Breast epithelium (tissue), 4 donors: ENCODE measurements around the gene VAC14. TPM values are rescaled to one million over a fixed set of nuclear protein-coding genes. Genes with fewer than 3 reads are reported as not detected.
A peak's percentile ranks its signal among the peaks of the same experiment; 100 is the strongest.

Source experiments
- DNase-seq, 2 donors: peaks; one replicate each; pipeline ENCODE4 v3.0.0-alpha.2; 2019; ENCODE audit warnings: low spot score in 2 of 2
- H3K27ac ChIP-seq, 2 donors: fragments of 200-600 bp; sonication (generic) in 1 of 2; one replicate each; pipeline ENCODE4 v1.5.1; 2016 to 2019; ENCODE audit warnings: mild to moderate bottlenecking in 1 of 2
- H3K27me3 ChIP-seq, 2 donors: fragments of 200-600 bp; sonication (generic) in 1 of 2; one replicate each; pipeline versions ENCODE4 v1.5.1 to v1.6.0; 2017 to 2019; ENCODE audit warnings: control low read depth in 1 of 2, mild to moderate bottlenecking in 1 of 2
- H3K36me3 ChIP-seq: fragments of 200-600 bp; one replicate; pipeline ENCODE4 v1.5.1; 2019
- H3K4me1 ChIP-seq, 2 donors: fragments of 200-600 bp; sonication (generic); one replicate each; pipeline ENCODE4 v1.5.1; 2016 to 2019; ENCODE audit warnings: control low read depth in 1 of 2
- H3K4me3 ChIP-seq, 3 donors: fragments of 200-600 bp; sonication (generic); 1 replicate in 2 of 3; 2 replicates in 1 of 3; pipeline ENCODE4 v1.5.1; 2016 to 2019; ENCODE audit warnings: mild to moderate bottlenecking in 3 of 3, moderate library complexity in 2 of 3
- H3K9me3 ChIP-seq, 2 donors: fragments of 200-600 bp; sonication (generic) in 1 of 2; one replicate each; pipeline ENCODE4 v1.5.1; 2016 to 2019; ENCODE audit warnings: control low read depth in 1 of 2
- CTCF ChIP-seq, 3 donors: fragments of 450-650 bp; IDR thresholded peaks; one replicate each; pipeline ENCODE4 v1.5.1; 2016 to 2017; ENCODE audit warnings: antibody characterized with exemption in 3 of 3, mild to moderate bottlenecking in 3 of 3, moderate library complexity in 3 of 3
- POLR2A ChIP-seq: fragments of 450-650 bp; IDR thresholded peaks from one replicate; pipeline ENCODE4 v1.6.1; 2016; ENCODE audit warnings: antibody characterized with exemption, mild to moderate bottlenecking, moderate library complexity
- POLR2AphosphoS5 ChIP-seq, 3 donors: sonication (generic); formaldehyde crosslinking; IDR thresholded peaks; one replicate each; pipeline ENCODE4 v1.6.1; 2017; ENCODE audit warnings: antibody characterized with exemption in 3 of 3
- intact Hi-C: fragments of 100-400 bp; cut with DNase I; formaldehyde crosslinking; loops from one replicate; pipeline ENCODE4 v1.15.1; 2023; ENCODE audit warnings: low total_unique reads
- total RNA-seq, 3 donors: library from RNA; depleted of rRNA; stranded (reverse); fragments of >200 nt; gene quantifications; one replicate each; pipeline ENCODE4 v1.1.0, GENCODE V29; 2016

The VAC14 gene
- total RNA-seq, 3 donors from 2014 or later = 26.7 to 29.4 (median 28.5) TPM

DNA sequence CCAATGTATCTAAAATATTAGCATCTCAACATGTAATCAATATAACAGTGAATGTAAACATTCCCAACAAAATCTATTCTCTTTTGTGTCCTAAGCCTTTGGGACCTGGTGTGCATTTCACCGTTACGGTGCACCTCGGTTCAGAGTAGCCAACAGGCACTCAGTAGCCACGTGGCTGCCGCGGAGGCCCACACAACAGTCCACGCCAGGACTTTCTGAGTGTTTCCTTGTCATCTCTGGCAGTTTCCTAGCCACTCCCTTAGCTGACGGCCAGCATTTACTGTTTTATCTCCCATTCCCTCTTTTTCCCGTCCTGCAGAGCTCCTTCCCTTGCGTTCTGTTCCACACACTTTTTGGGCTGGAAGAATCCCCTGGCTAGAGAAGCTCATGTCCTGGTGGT lies 36.3 kb downstream of the VAC14 start:
- Histone ChIP-seq H3K4me3 (no peak overlapping the region), H3K4me1 (no peaks in the 10 kb centered on the region), H3K36me3 (no peaks in the 10 kb centered on the region), H3K27me3 (no peaks in the 10 kb centered on the region), H3K9me3 (no peaks in the 10 kb centered on the region), H3K27ac (no peak overlapping the region)
- intact Hi-C loops = no loop called here
- TF ChIP-seq POLR2A = no peak
- TF ChIP-seq POLR2AphosphoS5 (IDR thresholded peaks at IDR 0.05) = no peak
- no peak for TF ChIP-seq CTCF (IDR thresholded peaks at IDR 0.05)
- no peak for DNase-seq

DNA sequence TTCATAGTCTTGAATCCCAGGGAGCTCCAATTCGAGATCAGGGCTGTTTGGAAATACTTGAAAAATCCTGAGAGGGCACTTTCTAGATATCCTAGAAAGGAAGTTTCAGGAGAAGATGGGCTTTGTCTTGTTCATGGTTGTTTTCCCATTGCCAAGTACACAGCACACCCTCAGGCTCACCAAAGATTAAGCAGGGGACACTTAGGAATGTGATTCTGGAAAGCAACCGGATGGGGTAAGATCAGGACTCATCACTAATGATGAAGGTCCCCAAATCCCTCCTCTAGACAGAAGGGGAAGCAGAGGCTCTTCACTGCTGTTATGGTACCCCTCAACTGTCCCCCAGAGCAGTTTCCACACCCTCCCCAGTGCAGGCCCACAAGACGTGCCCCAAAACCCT lies 40.7 kb downstream of the VAC14 start:
- intact Hi-C loops = no loop called here
- TF ChIP-seq POLR2A = no peak
- Histone ChIP-seq H3K4me3 (no peak overlapping the region), H3K27ac (peak overlapping the region in 1 of 2 donors; percentile 84), H3K27me3 (no peaks in the 10 kb centered on the region), H3K4me1 (no peaks in the 10 kb centered on the region), H3K36me3 (no peaks in the 10 kb centered on the region), H3K9me3 (no peaks in the 10 kb centered on the region)
- DNase-seq = no peak

DNA sequence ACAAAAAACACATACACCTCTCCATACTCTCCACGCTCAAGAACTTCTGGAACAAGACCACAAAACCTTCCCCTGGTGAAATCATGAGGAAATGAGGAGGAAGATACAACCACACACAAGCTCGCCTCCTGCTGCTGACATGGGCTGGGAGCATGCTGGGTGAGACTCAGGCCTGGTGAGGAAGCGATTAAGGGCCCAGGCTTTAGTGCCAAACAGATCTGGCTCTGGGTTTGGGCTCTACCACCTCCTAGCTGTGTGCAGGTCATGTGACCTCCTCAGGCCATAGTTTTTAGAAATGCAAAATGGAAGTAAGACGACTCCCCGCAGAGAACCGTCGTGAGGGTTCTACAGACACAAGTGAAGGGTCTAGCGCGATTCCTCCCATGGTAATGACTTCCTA lies 41.3 kb downstream of the VAC14 start:
- Histone ChIP-seq H3K4me3 (no peak overlapping the region), H3K27me3 (no peaks in the 10 kb centered on the region), H3K9me3 (no peaks in the 10 kb centered on the region), H3K36me3 (no peaks in the 10 kb centered on the region), H3K4me1 (no peaks in the 10 kb centered on the region), H3K27ac (peak overlapping the region in 1 of 2 donors; percentile 84)
- DNase-seq = no peak
- no peak for TF ChIP-seq POLR2A
- no peak for TF ChIP-seq CTCF (IDR thresholded peaks at IDR 0.05)
- no peak for TF ChIP-seq POLR2AphosphoS5 (IDR thresholded peaks at IDR 0.05)
- intact Hi-C loops = no loop called here

- Histone ChIP-seq H3K9me3 (no peaks in the 10 kb centered on the region), H3K4me3 (no peak overlapping the region), H3K27me3 (no peaks in the 10 kb centered on the region), H3K27ac (no peak overlapping the region), H3K36me3 (no peaks in the 10 kb centered on the region), H3K4me1 (no peaks in the 10 kb centered on the region)
- intact Hi-C loops = no loop called here
- DNase-seq = no peak
- TF ChIP-seq POLR2AphosphoS5 (IDR thresholded peaks at IDR 0.05) = no peak
- TF ChIP-seq POLR2A = no peak
- TF ChIP-seq CTCF (IDR thresholded peaks at IDR 0.05) = no peak
These were observed 42.2 kb downstream of the VAC14 start for GRCh38 chr16:70758786-70759185.

DNA sequence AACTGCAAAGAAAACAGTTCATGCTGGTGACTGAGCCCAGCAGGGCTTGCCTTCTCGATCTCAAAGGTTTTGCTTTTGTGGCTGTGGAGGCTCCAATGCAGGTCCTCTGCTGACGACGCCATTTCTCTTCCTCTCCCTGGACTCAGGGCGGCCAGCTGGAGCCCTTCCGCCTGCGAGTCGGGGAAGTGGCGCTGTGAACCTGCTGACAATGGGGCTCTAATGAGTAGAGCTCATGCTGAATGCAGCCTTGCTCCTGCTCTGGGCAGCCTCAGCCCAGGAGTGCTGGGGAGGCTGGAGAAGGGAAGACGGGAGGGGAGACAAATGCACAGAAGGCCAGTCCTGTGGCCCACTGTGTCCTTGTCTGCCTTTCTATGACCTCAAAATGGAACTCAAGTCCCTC lies 43.8 kb downstream of the VAC14 start:
- Histone ChIP-seq H3K36me3 (no peaks in the 10 kb centered on the region), H3K4me1 (no peaks in the 10 kb centered on the region), H3K9me3 (no peaks in the 10 kb centered on the region), H3K4me3 (no peak overlapping the region), H3K27me3 (no peaks in the 10 kb centered on the region), H3K27ac (no peak overlapping the region)
- intact Hi-C loops = no loop called here
- no peak for DNase-seq
- no peak for TF ChIP-seq POLR2AphosphoS5 (IDR thresholded peaks at IDR 0.05)
- TF ChIP-seq POLR2A = no peak
- TF ChIP-seq CTCF (IDR thresholded peaks at IDR 0.05) = no peak

GRCh38 chr16:70756071-70756470 lies 44.9 kb downstream of the VAC14 start:
- Histone ChIP-seq H3K4me1 (no peaks in the 10 kb centered on the region), H3K27ac (no peak overlapping the region), H3K9me3 (no peaks in the 10 kb centered on the region), H3K4me3 (no peak overlapping the region), H3K36me3 (no peaks in the 10 kb centered on the region), H3K27me3 (no peaks in the 10 kb centered on the region)
- intact Hi-C loops = no loop called here
- no peak for DNase-seq
- no peak for TF ChIP-seq POLR2A
- TF ChIP-seq CTCF (IDR thresholded peaks at IDR 0.05) = no peak
- TF ChIP-seq POLR2AphosphoS5 (IDR thresholded peaks at IDR 0.05) = no peak
